ENCODE data around the gene RNASE4.

DNA sequence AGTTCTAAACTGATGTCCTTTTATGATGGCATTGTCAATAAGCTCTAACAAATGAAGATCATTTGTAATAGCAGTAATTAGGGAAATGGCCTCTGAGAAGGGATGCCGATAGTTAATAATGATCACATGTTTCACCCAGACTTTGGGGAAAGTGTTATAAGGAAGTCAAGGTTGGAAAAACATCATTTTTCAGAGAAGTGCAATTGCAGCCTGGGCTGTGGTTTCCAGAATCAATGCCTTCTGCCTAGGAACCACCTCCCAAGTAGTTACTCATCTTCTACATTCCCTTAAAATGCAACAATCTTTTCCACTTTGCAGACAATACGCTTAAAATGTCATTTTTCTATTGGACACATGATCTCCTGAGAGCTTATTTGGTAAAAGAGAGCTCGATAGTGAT lies 62.2 kb downstream of the RNASE4 start:
- TF ChIP-seq, protein P1, sequence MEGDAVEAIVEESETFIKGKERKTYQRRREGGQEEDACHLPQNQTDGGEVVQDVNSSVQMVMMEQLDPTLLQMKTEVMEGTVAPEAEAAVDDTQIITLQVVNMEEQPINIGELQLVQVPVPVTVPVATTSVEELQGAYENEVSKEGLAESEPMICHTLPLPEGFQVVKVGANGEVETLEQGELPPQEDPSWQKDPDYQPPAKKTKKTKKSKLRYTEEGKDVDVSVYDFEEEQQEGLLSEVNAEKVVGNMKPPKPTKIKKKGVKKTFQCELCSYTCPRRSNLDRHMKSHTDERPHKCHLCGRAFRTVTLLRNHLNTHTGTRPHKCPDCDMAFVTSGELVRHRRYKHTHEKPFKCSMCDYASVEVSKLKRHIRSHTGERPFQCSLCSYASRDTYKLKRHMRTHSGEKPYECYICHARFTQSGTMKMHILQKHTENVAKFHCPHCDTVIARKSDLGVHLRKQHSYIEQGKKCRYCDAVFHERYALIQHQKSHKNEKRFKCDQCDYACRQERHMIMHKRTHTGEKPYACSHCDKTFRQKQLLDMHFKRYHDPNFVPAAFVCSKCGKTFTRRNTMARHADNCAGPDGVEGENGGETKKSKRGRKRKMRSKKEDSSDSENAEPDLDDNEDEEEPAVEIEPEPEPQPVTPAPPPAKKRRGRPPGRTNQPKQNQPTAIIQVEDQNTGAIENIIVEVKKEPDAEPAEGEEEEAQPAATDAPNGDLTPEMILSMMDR (IDR thresholded peaks at IDR 0.05): no peak
- TF ChIP-seq POLR2A (IDR thresholded peaks at IDR 0.05) (no peak), POLR2AphosphoS5 (IDR thresholded peaks at IDR 0.05) (no peak)

Measured in prostate gland (tissue), 2 donors.